Type B pancreatic cell (in vitro differentiated cells): Measurements from ENCODE around the gene RAB20. TPM values are rescaled to one million over a fixed set of nuclear protein-coding genes. Genes with fewer than 3 reads are reported as not detected.

Source experiments
- DNase-seq: peaks from one replicate; pipeline ENCODE4 v3.0.0; 2021; ENCODE audit warnings: mixed read lengths; ENCODE audit not compliant: unreplicated experiment; ENCODE audit errors: extremely low spot score
- H3K27ac Mint-ChIP-seq: 2 replicates; pipeline ENCODE4 v1.8.0; 2021; ENCODE audit warnings: mild to moderate bottlenecking, mixed read lengths
- H3K27me3 Mint-ChIP-seq: 2 replicates; pipeline ENCODE4 v1.8.0; 2021; ENCODE audit warnings: mixed read lengths
- H3K36me3 Mint-ChIP-seq: 2 replicates; pipeline ENCODE4 v1.8.0; 2021; ENCODE audit warnings: mixed read lengths
- H3K4me1 Mint-ChIP-seq: one replicate; pipeline ENCODE4 v1.8.0; 2021; ENCODE audit warnings: mixed read lengths; ENCODE audit not compliant: unreplicated experiment
- H3K4me3 Mint-ChIP-seq: 2 replicates; pipeline ENCODE4 v1.8.0; 2021; ENCODE audit warnings: mild to moderate bottlenecking, mixed read lengths
- H3K9me3 Mint-ChIP-seq: 2 replicates; pipeline ENCODE4 v1.8.0; 2021; ENCODE audit warnings: mixed read lengths
- total RNA-seq: library from RNA; stranded (reverse); gene quantifications from 2 replicates; pipeline ENCODE4 v1.2.1, GENCODE V29; 2021; ENCODE audit warnings: low replicate concordance
- TF ChIP-seq, protein P1 (sequence below): fragments of 200-600 bp; sonication (generic); conservative IDR thresholded peaks from 2 replicates; pipeline ENCODE4 v1.5.0; 2021; ENCODE audit warnings: antibody characterized with exemption, mild to moderate bottlenecking

RAB20 gene
- total RNA-seq, 1 donor from 2014 or later: 6.4 TPM

DNA sequence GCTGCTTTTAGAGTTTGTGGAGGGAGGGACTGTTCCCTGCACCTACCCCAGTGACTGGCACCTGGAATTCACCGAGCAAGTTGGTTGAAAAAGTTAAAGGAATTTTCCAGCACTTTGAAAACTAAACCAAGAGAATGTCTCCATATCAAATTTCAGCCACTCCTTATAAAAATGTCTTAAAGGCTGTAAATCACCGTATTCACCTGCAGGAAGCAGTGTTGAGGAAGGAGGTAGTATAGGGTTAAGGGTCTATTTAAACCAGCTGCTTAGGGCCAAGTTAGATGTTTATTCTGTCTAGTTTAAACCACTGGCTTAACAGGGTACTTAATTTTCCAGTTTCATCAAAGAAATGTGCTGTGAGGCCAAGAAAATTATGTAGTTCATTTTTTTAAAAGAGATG is 3.8 kb upstream of the RAB20 start:
- Mint-ChIP-seq H3K4me1 (peaks cover 33% of the 10 kb centered on the region), H3K9me3 (no peaks in the 10 kb centered on the region), H3K27me3 (peaks cover 13% of the 10 kb centered on the region), H3K27ac (peak overlapping the region; percentile 9), H3K4me3 (peak overlapping the region; percentile 53), H3K36me3 (peaks cover 4% of the 10 kb centered on the region)
- no peak for DNase-seq
- TF ChIP-seq, protein P1, sequence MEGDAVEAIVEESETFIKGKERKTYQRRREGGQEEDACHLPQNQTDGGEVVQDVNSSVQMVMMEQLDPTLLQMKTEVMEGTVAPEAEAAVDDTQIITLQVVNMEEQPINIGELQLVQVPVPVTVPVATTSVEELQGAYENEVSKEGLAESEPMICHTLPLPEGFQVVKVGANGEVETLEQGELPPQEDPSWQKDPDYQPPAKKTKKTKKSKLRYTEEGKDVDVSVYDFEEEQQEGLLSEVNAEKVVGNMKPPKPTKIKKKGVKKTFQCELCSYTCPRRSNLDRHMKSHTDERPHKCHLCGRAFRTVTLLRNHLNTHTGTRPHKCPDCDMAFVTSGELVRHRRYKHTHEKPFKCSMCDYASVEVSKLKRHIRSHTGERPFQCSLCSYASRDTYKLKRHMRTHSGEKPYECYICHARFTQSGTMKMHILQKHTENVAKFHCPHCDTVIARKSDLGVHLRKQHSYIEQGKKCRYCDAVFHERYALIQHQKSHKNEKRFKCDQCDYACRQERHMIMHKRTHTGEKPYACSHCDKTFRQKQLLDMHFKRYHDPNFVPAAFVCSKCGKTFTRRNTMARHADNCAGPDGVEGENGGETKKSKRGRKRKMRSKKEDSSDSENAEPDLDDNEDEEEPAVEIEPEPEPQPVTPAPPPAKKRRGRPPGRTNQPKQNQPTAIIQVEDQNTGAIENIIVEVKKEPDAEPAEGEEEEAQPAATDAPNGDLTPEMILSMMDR: peak; percentile 33

DNA sequence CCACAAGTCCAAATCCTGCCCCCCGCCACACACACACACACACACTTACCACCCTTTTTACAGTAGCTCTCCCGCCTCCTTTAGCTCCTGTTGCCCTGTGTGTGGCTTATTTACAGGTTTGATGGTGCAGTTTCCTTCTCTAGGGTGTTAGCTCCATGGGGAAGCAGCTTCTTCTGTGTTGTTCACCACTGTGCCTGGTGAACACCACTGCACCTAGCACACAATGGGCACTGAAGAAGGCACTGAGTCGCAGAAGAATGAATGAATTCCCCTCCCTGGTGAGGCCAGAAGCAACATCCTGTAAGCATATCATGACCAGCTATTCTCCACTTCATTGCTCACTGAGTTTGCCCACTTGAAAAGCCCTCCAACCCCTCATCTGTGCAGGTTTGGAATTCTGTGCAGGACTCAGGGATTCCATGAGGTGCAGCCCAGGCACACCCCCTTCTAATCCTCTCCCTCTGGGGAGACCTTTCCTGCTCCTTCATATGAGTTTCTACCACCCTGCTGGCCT is 3.0 kb upstream of the RAB20 start:
- H3K27me3 Mint-ChIP-seq: peaks cover 13% of the 10 kb centered on the region
- peaks cover 32% of the 10 kb centered on the region for H3K4me1 Mint-ChIP-seq
- H3K27ac Mint-ChIP-seq: no peak overlapping the region
- TF ChIP-seq, protein P1: no peak
- peaks cover 4% of the 10 kb centered on the region for H3K36me3 Mint-ChIP-seq
- H3K4me3 Mint-ChIP-seq: peak overlapping the region; percentile 73
- H3K9me3 Mint-ChIP-seq: no peaks in the 10 kb centered on the region
- no peak for DNase-seq

GRCh38 chr13:110563463-110563774 is 1.9 kb upstream of the RAB20 start:
- Mint-ChIP-seq H3K27me3 (peaks cover 13% of the 10 kb centered on the region), H3K4me1 (peaks cover 33% of the 10 kb centered on the region), H3K27ac (no peak overlapping the region), H3K4me3 (peak overlapping the region; percentile 97), H3K9me3 (no peaks in the 10 kb centered on the region), H3K36me3 (peaks cover 4% of the 10 kb centered on the region)
- TF ChIP-seq, protein P1: no peak
- DNase-seq: no peak

- Mint-ChIP-seq H3K27ac (no peak overlapping the region), H3K4me3 (peak overlapping the region; percentile 97), H3K4me1 (peaks cover 33% of the 10 kb centered on the region), H3K27me3 (peaks cover 13% of the 10 kb centered on the region), H3K36me3 (peaks cover 4% of the 10 kb centered on the region), H3K9me3 (no peaks in the 10 kb centered on the region)
- no peak for DNase-seq
- TF ChIP-seq, protein P1: no peak
These were observed 1.4 kb upstream of the RAB20 start for GRCh38 chr13:110562696-110563462.

DNA sequence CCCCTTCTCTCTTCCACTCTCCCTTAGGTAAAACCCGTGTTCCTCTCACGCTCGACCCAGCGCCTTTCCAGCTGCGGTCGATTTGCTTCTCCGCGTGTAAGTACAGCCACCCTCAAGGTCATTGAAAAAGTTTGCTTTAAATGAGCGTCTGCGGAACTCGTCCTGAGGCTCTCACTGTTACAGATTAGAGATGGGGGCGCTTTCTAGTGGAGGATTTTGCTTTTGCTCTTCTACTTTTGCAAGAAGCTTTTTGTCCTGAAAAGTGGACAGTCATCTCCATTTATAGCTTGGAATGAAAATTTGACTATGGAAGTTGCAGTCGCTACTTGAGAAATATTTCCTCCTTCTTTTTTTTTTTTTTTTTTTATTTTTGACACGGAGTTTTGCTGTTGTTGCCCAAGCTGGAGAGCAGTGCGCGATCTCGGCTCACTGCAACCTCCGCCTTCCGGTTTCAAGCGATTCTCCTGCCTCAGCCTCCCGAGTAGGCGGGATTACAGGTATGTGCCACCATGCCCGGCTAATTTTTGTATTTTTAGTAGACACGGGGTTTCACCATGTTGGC is 595 bp upstream of the RAB20 start:
- Mint-ChIP-seq H3K36me3 (peaks cover 4% of the 10 kb centered on the region), H3K4me1 (peaks cover 33% of the 10 kb centered on the region), H3K27me3 (peaks cover 13% of the 10 kb centered on the region), H3K9me3 (no peaks in the 10 kb centered on the region), H3K4me3 (peak overlapping the region; percentile 97), H3K27ac (peak overlapping the region; percentile 86)
- TF ChIP-seq, protein P1: no peak
- DNase-seq: no peak
